ENCODE measurements around the gene LRRC4C. TPM values are rescaled to one million over a fixed set of nuclear protein-coding genes. Genes with fewer than 3 reads are reported as not detected.

LRRC4C gene
- polyA plus RNA-seq, 1 donor from 2014 or later: 24.3 TPM

DNA sequence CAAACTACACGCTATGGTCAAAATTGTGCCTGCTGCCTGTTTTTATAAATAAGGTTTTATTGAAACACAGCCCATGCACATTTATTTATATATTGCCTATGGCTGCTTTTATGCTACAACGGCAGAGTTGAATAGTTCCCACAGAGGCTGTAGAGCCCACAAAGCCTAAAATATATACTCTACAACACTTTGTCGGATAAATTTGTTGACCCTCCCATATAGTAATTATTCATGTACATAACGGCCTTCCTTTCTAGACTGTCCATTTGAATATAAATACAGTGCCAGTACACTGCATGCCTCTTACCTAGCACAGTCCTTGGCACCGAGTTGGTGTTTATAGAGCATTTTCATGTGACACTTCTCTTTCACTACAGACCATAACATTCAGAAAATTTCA lies 314.0 kb downstream of the LRRC4C start:
- Histone ChIP-seq H3K9me3 (ENCODE audit: low read length) (no peaks in the 10 kb centered on the region), H3K9ac (ENCODE audit: low read length) (no peak overlapping the region), H3F3A (ENCODE audit: insufficient read depth, low read length, poor library complexity, severe bottlenecking) (no peaks in the 10 kb centered on the region), H3K27me3 (ENCODE audit: insufficient read depth, low read depth, low read length) (no peaks in the 10 kb centered on the region), H3K36me3 (ENCODE audit: insufficient read depth, low read length) (no peaks in the 10 kb centered on the region), H3K4me3 (ENCODE audit: low read length) (no peak overlapping the region), H3K4me2 (ENCODE audit: low read length) (no peak overlapping the region), H3K79me2 (replicated peaks; ENCODE audit: insufficient read depth, low read length) (no peaks in the 10 kb centered on the region), H3K9me2 (ENCODE audit: insufficient read depth, low read length) (no peaks in the 10 kb centered on the region), H3K27ac (ENCODE audit: low read length) (no peak overlapping the region), H4K20me1 (ENCODE audit: insufficient read depth) (no peaks in the 10 kb centered on the region), H2AFZ (ENCODE audit: low read depth, low read length) (no peak overlapping the region)
- no peak for TF ChIP-seq POLR2AphosphoS5 (IDR thresholded peaks at IDR 0.05)
- no peak for TF ChIP-seq EP300 (conservative IDR thresholded peaks at IDR 0.05; ENCODE audit: poor library complexity, severe bottlenecking)
- no peak for TF ChIP-seq SMC3 (conservative IDR thresholded peaks at IDR 0.05; ENCODE audit: poor library complexity)
- TF ChIP-seq, protein P1, sequence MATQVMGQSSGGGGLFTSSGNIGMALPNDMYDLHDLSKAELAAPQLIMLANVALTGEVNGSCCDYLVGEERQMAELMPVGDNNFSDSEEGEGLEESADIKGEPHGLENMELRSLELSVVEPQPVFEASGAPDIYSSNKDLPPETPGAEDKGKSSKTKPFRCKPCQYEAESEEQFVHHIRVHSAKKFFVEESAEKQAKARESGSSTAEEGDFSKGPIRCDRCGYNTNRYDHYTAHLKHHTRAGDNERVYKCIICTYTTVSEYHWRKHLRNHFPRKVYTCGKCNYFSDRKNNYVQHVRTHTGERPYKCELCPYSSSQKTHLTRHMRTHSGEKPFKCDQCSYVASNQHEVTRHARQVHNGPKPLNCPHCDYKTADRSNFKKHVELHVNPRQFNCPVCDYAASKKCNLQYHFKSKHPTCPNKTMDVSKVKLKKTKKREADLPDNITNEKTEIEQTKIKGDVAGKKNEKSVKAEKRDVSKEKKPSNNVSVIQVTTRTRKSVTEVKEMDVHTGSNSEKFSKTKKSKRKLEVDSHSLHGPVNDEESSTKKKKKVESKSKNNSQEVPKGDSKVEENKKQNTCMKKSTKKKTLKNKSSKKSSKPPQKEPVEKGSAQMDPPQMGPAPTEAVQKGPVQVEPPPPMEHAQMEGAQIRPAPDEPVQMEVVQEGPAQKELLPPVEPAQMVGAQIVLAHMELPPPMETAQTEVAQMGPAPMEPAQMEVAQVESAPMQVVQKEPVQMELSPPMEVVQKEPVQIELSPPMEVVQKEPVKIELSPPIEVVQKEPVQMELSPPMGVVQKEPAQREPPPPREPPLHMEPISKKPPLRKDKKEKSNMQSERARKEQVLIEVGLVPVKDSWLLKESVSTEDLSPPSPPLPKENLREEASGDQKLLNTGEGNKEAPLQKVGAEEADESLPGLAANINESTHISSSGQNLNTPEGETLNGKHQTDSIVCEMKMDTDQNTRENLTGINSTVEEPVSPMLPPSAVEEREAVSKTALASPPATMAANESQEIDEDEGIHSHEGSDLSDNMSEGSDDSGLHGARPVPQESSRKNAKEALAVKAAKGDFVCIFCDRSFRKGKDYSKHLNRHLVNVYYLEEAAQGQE (IDR thresholded peaks at IDR 0.05; ENCODE audit: borderline replicate concordance): no peak
- TF ChIP-seq RAD21 (conservative IDR thresholded peaks at IDR 0.05): no peak
- no peak for TF ChIP-seq CTCF (IDR thresholded peaks at IDR 0.05; ENCODE audit: poor library complexity, severe bottlenecking)
- TF ChIP-seq EZH2 (IDR thresholded peaks at IDR 0.05; ENCODE audit: borderline replicate concordance, insufficient read depth, low read length, poor library complexity, severe bottlenecking): no peak
- no peak for TF ChIP-seq MXI1 (conservative IDR thresholded peaks at IDR 0.05; ENCODE audit: poor library complexity, severe bottlenecking)
- no peak for TF ChIP-seq TAF1 (IDR thresholded peaks at IDR 0.05; ENCODE audit: low read depth)

DNA sequence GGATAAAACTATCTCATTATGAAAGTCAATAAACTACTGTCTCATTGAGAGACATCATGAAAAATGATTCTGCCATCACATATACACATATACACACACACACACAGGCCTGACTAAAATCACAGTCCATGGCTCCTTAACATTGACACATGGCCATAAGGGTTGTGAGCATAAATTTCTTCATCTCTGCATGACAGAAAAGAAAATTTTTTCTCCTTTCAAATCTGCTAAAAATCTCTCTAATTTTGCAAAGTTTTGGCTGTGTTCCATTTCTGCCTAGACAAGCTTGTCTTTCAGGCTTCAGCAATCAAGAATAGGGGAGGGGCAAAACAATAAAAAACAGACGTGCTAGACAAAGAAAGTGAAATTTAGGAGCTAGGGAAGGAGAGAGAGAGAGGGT lies 324.5 kb downstream of the LRRC4C start:
- H3K4me2 ChIP-seq (ENCODE audit: low read length): no peak overlapping the region
- no peaks in the 10 kb centered on the region for H3K9me2 ChIP-seq (ENCODE audit: insufficient read depth, low read length)
- no peak overlapping the region for H3K9ac ChIP-seq (ENCODE audit: low read length)
- H3K9me3 ChIP-seq (ENCODE audit: low read length): no peaks in the 10 kb centered on the region
- TF ChIP-seq SMC3 (conservative IDR thresholded peaks at IDR 0.05; ENCODE audit: poor library complexity) (no peak), EZH2 (IDR thresholded peaks at IDR 0.05; ENCODE audit: borderline replicate concordance, insufficient read depth, low read length, poor library complexity, severe bottlenecking) (no peak), TAF1 (IDR thresholded peaks at IDR 0.05; ENCODE audit: low read depth) (no peak), CTCF (IDR thresholded peaks at IDR 0.05; ENCODE audit: poor library complexity, severe bottlenecking) (no peak), MXI1 (conservative IDR thresholded peaks at IDR 0.05; ENCODE audit: poor library complexity, severe bottlenecking) (no peak), POLR2AphosphoS5 (IDR thresholded peaks at IDR 0.05) (no peak), RAD21 (conservative IDR thresholded peaks at IDR 0.05) (no peak), EP300 (conservative IDR thresholded peaks at IDR 0.05; ENCODE audit: poor library complexity, severe bottlenecking) (no peak)
- TF ChIP-seq, protein P1 (IDR thresholded peaks at IDR 0.05; ENCODE audit: borderline replicate concordance): no peak
- H3K27me3 ChIP-seq (ENCODE audit: insufficient read depth, low read depth, low read length): no peaks in the 10 kb centered on the region
- H3K36me3 ChIP-seq (ENCODE audit: insufficient read depth, low read length): no peaks in the 10 kb centered on the region
- H2AFZ ChIP-seq (ENCODE audit: low read depth, low read length): no peak overlapping the region
- H3K4me3 ChIP-seq (ENCODE audit: low read length): no peak overlapping the region
- no peaks in the 10 kb centered on the region for H3K79me2 ChIP-seq (replicated peaks; ENCODE audit: insufficient read depth, low read length)
- no peak overlapping the region for H3K27ac ChIP-seq (ENCODE audit: low read length)
- no peaks in the 10 kb centered on the region for H3F3A ChIP-seq (ENCODE audit: insufficient read depth, low read length, poor library complexity, severe bottlenecking)
- no peaks in the 10 kb centered on the region for H4K20me1 ChIP-seq (ENCODE audit: insufficient read depth)

Data from neural cell (in vitro differentiated cells).